NCI-H1436 (cell line): ENCODE measurements around the gene ARHGAP33.
"Not testable (repeated sequence)": the region's sequence is repeated elsewhere in the genome, so short reads cannot be mapped to it uniquely, and the experiment has no call there.

Source experiments
- DNase-seq: peaks from one replicate; lab custom pipeline; 2025; lab: John Stamatoyannopoulos, UW

Gene ARHGAP33

GRCh38 chr19:35756377-35757230, 18.8 kb upstream of the ARHGAP33 start, which contains the start of gene HSPB6:
HSPB6 (minus strand) TSS chr19:35757029; CDS start chr19:35757008, 21 bp downstream.
- DNase-seq: no peak

GRCh38 chr19:35757231-35757748, 18.1 kb upstream of the ARHGAP33 start:
- no peak for DNase-seq

GRCh38 chr19:35757749-35758608, 17.4 kb upstream of the ARHGAP33 start, which contains the start of gene PROSER3:
PROSER3 (plus strand) TSS chr19:35758176; CDS start chr19:35758216, 40 bp downstream.
- DNase-seq: peak; percentile 98

- DNase-seq: no peak
Measured at GRCh38 chr19:35759697-35760096, 15.7 kb upstream of the ARHGAP33 start.

- DNase-seq: no peak
Measured at GRCh38 chr19:35760711-35761349, 14.5 kb upstream of the ARHGAP33 start.

- DNase-seq: no peak
Measured at GRCh38 chr19:35764432-35765315, 10.7 kb upstream of the ARHGAP33 start.

- DNase-seq: no peak
Measured at GRCh38 chr19:35766571-35767104, 8.7 kb upstream of the ARHGAP33 start.

- no peak for DNase-seq
Measured at GRCh38 chr19:35767288-35768081, 7.9 kb upstream of the ARHGAP33 start.

GRCh38 chr19:35768082-35768421, 7.3 kb upstream of the ARHGAP33 start:
- DNase-seq: no peak

GRCh38 chr19:35772362-35772761, 3.0 kb upstream of the ARHGAP33 start:
- DNase-seq: not testable (repeated sequence)

GRCh38 chr19:35773020-35773806, 2.2 kb upstream of the ARHGAP33 start:
- DNase-seq: no peak

GRCh38 chr19:35774274-35775045, 904 bp upstream of the ARHGAP33 start:
- DNase-seq: no peak

GRCh38 chr19:35775046-35775297, 392 bp upstream of the ARHGAP33 start:
- DNase-seq: no peak

GRCh38 chr19:35776102-35776788, 881 bp downstream of the ARHGAP33 start:
- no peak for DNase-seq

GRCh38 chr19:35777086-35777841, 1.9 kb downstream of the ARHGAP33 start:
- DNase-seq: no peak

- DNase-seq: no peak
Measured at GRCh38 chr19:35777961-35778360, 2.6 kb downstream of the ARHGAP33 start.

GRCh38 chr19:35779033-35779432, 3.7 kb downstream of the ARHGAP33 start:
- no peak for DNase-seq
